Spleen (tissue), 7 donors: Measurements from ENCODE around the gene CDH13.
A peak's percentile ranks its signal among the peaks of the same experiment; 100 is the strongest.

Experiments used
- CTCF ChIP-seq, 11 experiments: fragments of 200-600 bp in 7 of 11; fragments of 450-650 bp in 4 of 11; sonication (generic) in 4 of 11; IDR thresholded peaks in 8 of 11; conservative IDR thresholded peaks in 3 of 11; 1 replicate in 7 of 11; 2 replicates in 4 of 11; pipeline versions ENCODE4 v1.4.0 to v1.8.0; 2016 to 2021; ENCODE audit warnings: antibody characterized with exemption in 11 of 11, inconsistent platforms in 4 of 11, mild to moderate bottlenecking in 1 of 11
- POLR2AphosphoS5 ChIP-seq, 3 donors: sonication (generic); formaldehyde crosslinking; IDR thresholded peaks; one replicate each; pipeline ENCODE4 v1.5.1; 2017; ENCODE audit warnings: antibody characterized with exemption in 3 of 3
- donor health status: DM: no; HTN: no; CAD: no; lungs with moderate emphysema.
- donor health status: DM: no; HTN: no; CAD: no.
- donor health status: DM: no; HTN: no; CAD: no.

DNA sequence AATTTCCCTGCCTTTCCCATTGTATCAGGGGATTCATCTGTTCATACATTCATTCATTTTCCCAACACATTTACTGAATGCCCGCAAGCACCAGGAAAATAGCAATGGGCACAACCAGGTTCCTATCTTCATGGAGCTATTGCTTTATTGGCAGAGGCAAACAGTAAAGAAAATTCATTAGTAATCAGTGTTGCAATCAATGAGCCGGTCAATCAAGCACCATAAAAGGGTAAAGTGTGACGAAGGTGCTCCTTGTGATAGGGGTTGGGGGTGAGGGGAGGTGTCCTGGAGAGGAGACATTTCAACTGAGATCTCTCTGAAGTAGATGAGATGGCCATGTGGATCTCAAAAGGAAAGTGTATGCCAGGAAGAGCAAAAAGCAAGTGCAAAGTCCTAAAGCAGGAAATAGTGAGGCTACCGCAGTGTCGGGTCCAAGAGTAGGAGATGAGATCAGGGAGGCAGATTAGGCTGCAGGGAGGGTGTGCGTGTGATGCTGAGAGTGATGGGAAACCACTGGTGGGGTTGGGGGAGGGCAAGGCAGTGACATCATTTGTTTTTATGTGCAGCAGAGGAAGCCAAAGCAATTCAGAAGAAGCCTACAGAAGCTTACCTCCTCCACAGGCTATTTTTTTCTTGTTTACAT is 28.4 kb downstream of the CDH13 start:
- TF ChIP-seq CTCF (IDR thresholded peaks at IDR 0.05 in 8 of 11, conservative IDR thresholded peaks at IDR 0.05 in 3 of 11) (no peak), POLR2AphosphoS5 (IDR thresholded peaks at IDR 0.05) (peak in 2 of 3 donors; percentile 41 to 75)
